Uterus (tissue), 2 donors: ENCODE measurements around the gene PJVK.

Source experiments
- CTCF ChIP-seq, 4 experiments: fragments of 200-600 bp in 2 of 4; fragments of 450-650 bp in 2 of 4; sonication (generic) in 2 of 4; IDR thresholded peaks; one replicate each; pipeline ENCODE4 v1.5.1; 2016 to 2019; ENCODE audit warnings: antibody characterized with exemption in 4 of 4, mild to moderate bottlenecking in 2 of 4, moderate library complexity in 1 of 4
- POLR2A ChIP-seq, 2 donors: fragments of 450-650 bp; IDR thresholded peaks; one replicate each; pipeline ENCODE4 v1.6.1; 2016; ENCODE audit warnings: antibody characterized with exemption in 2 of 2, mild to moderate bottlenecking in 1 of 2, moderate library complexity in 1 of 2

GRCh38 chr2:178469219-178469849 is 18.2 kb downstream of the PJVK start:
- TF ChIP-seq CTCF (IDR thresholded peaks at IDR 0.05) (no peak), POLR2A (IDR thresholded peaks at IDR 0.05) (no peak)
